HepG2 (cell line): ENCODE measurements around the gene CASP7. TPM values are rescaled to one million over a fixed set of nuclear protein-coding genes. Genes with fewer than 3 reads are reported as not detected.

Experiments
- ATAC-seq: fragments of 200-7000 bp; cut with Tn5 transposase; 3 replicates; pipeline ENCODE4 v1.9.1; 2020; ENCODE audit warnings: mild to moderate bottlenecking, moderate library complexity
- BruUV-seq: library from RNA; stranded (reverse); fragments of 400-500 nt; replicated peaks from 2 replicates; lab custom pipeline; 2021; lab: Mats Ljungman, UMichigan
- CTCF ChIA-PET: fragments of 300-600 bp; formaldehyde crosslinking; extraction: SDS; loops from one replicate; lab custom pipeline; 2021; ENCODE audit warnings: low total read pairs, inconsistent platforms, low intra/inter-chr PET ratio; lab: Yijun Ruan, JAX
- POLR2A ChIA-PET: fragments of 350-600 bp; sonication (Branson Sonifier 250); formaldehyde crosslinking; loops from one replicate; lab custom pipeline; 2020; ENCODE audit warnings: antibody characterized with exemption, inconsistent platforms; lab: Yijun Ruan, JAX
- DNase-seq: peaks from one replicate; pipeline ENCODE4 v3.0.0-alpha.2; 2015; ENCODE audit warnings: low spot score
- FAIRE-seq: peaks from 3 replicates; lab custom pipeline; 2011; peaks lifted over from hg19 to GRCh38; lab: Jason Lieb, UNC
- H2AFZ ChIP-seq: one replicate; pipeline ENCODE4 v1.6.1; 2011; ENCODE audit warnings: low read length, inconsistent platforms
- H3K27ac ChIP-seq: fragments of 300-600 bp; 3 replicates; pipeline ENCODE4 v1.8.0; 2011; ENCODE audit warnings: mixed run types, mild to moderate bottlenecking, mixed read lengths, low read length, inconsistent platforms; ENCODE audit not compliant: insufficient read depth; ENCODE audit errors: extremely low read length
- H3K27me3 ChIP-seq, 2 experiments: fragments of 200-600 bp in 1 of 2; 2 replicates in 1 of 2; 3 replicates in 1 of 2; pipeline versions ENCODE4 v1.6.0 to v1.8.0; 2011; ENCODE audit warnings: low read length in 2 of 2, mild to moderate bottlenecking in 2 of 2, moderate library complexity in 2 of 2, inconsistent platforms in 1 of 2; ENCODE audit not compliant: insufficient read depth in 2 of 2, control insufficient read depth in 1 of 2
- H3K36me3 ChIP-seq, 2 experiments: fragments of 200-600 bp in 1 of 2; replicated peaks in 1 of 2; 2 replicates in 1 of 2; 3 replicates in 1 of 2; pipeline versions ENCODE4 v1.5.1 to v1.8.0; 2011; ENCODE audit warnings: low read length in 2 of 2, inconsistent platforms in 1 of 2; ENCODE audit not compliant: insufficient read depth in 2 of 2, control insufficient read depth in 1 of 2
- H3K4me1 ChIP-seq: 2 replicates; pipeline ENCODE4 v1.5.1; 2012; ENCODE audit warnings: low read length, inconsistent platforms; ENCODE audit not compliant: insufficient read depth
- H3K4me2 ChIP-seq: 2 replicates; pipeline ENCODE4 v1.6.0; 2011; ENCODE audit warnings: low read depth, low read length, inconsistent platforms
- H3K4me3 ChIP-seq, 3 experiments: fragments of 200-600 bp in 1 of 3; sonication (generic), shearing (Covaris generic) in 1 of 3; replicated peaks in 1 of 3; 2 replicates each; pipeline ENCODE4 v1.5.1; 2011 to 2016; ENCODE audit warnings: low read length in 3 of 3, inconsistent platforms in 2 of 3, low read depth in 2 of 3, mild to moderate bottlenecking in 2 of 3, control low read depth in 1 of 3, mixed read lengths in 1 of 3; ENCODE audit not compliant: insufficient read depth in 1 of 3
- H3K79me2 ChIP-seq: one replicate; pipeline ENCODE4 v1.6.1; 2011; ENCODE audit warnings: low read length, inconsistent platforms; ENCODE audit not compliant: insufficient read depth
- H3K9ac ChIP-seq: 2 replicates; pipeline ENCODE4 v1.6.0; 2011; ENCODE audit warnings: mild to moderate bottlenecking, low read depth, low read length, inconsistent platforms; ENCODE audit not compliant: insufficient read depth
- H3K9me3 ChIP-seq: 2 replicates; pipeline ENCODE4 v1.5.1; 2012; ENCODE audit warnings: mild to moderate bottlenecking, low read length
- H4K20me1 ChIP-seq: 2 replicates; pipeline ENCODE4 v1.6.0; 2011; ENCODE audit warnings: inconsistent platforms, mild to moderate bottlenecking, low read length, moderate library complexity; ENCODE audit not compliant: insufficient read depth
- MAFK ChIP-seq, 2 experiments: IDR thresholded peaks in 1 of 2; conservative IDR thresholded peaks in 1 of 2; 2 replicates each; pipeline ENCODE4 v1.6.1; 2011; ENCODE audit warnings: improper control_type of control experiment in 2 of 2, low read length in 2 of 2
- PAF1 ChIP-seq: IDR thresholded peaks from 2 replicates; pipeline ENCODE4 v1.6.1; 2016; ENCODE audit warnings: missing genetic modification reagents, missing compliant biosample characterization
- PAXIP1 ChIP-seq: sonication (generic); formaldehyde crosslinking; conservative IDR thresholded peaks from 2 replicates; pipeline ENCODE4 v1.4.0; 2020; ENCODE audit warnings: mild to moderate bottlenecking, missing genetic modification reagents, moderate library complexity
- PHF21A ChIP-seq: sonication (generic); formaldehyde crosslinking; IDR thresholded peaks from 2 replicates; pipeline ENCODE4 v1.5.0; 2020; ENCODE audit warnings: mild to moderate bottlenecking, missing genetic modification reagents
- REXO4 ChIP-seq: sonication (generic); formaldehyde crosslinking; IDR thresholded peaks from 2 replicates; pipeline ENCODE4 v1.8.0; 2022; ENCODE audit warnings: missing genetic modification reagents, mild to moderate bottlenecking, borderline replicate concordance
- SATB2 ChIP-seq: sonication (generic); formaldehyde crosslinking; IDR thresholded peaks from 2 replicates; pipeline ENCODE4 v1.5.0; 2020; ENCODE audit warnings: missing genetic modification reagents
- TAF1 ChIP-seq: sonication (generic); formaldehyde crosslinking; IDR thresholded peaks from 2 replicates; pipeline ENCODE4 v1.4.0; 2020; ENCODE audit warnings: missing genetic modification reagents
- XRCC5 ChIP-seq: fragments of 200-400 bp; formaldehyde crosslinking; optimal IDR thresholded peaks from 2 replicates; pipeline ENCODE3; 2017; ENCODE audit warnings: mild to moderate bottlenecking, low read length
- ZBTB49 ChIP-seq: sonication (generic); formaldehyde crosslinking; IDR thresholded peaks from 2 replicates; pipeline ENCODE4 v1.4.0; 2020; ENCODE audit warnings: missing genetic modification reagents, borderline replicate concordance
- ZC3H4 ChIP-seq: sonication (generic); formaldehyde crosslinking; IDR thresholded peaks from 2 replicates; pipeline ENCODE4 v1.4.0; 2020; ENCODE audit warnings: missing genetic modification reagents, borderline replicate concordance
- ZFP36 ChIP-seq: fragments of 150-350 bp; IDR thresholded peaks from 2 replicates; pipeline ENCODE4 v1.6.1; 2018; ENCODE audit warnings: borderline replicate concordance, low read length, low read depth; ENCODE audit not compliant: partially characterized antibody
- ZNF329 ChIP-seq: sonication (generic); formaldehyde crosslinking; IDR thresholded peaks from 2 replicates; pipeline ENCODE4 v1.9.0; 2021; ENCODE audit warnings: low read depth, mild to moderate bottlenecking, missing genetic modification reagents
- ZNF431 ChIP-seq: sonication (generic); formaldehyde crosslinking; IDR thresholded peaks from 2 replicates; pipeline ENCODE4 v1.9.0; 2022; ENCODE audit warnings: missing genetic modification reagents, low read depth, mild to moderate bottlenecking, borderline replicate concordance
- ZNF672 ChIP-seq: sonication (generic); formaldehyde crosslinking; IDR thresholded peaks from 2 replicates; pipeline ENCODE4 v1.8.1; 2022; ENCODE audit warnings: missing genetic modification reagents
- ZSCAN20 ChIP-seq: sonication (generic); formaldehyde crosslinking; IDR thresholded peaks from 2 replicates; pipeline ENCODE4 v1.4.0; 2020; ENCODE audit warnings: missing genetic modification reagents, mild to moderate bottlenecking, borderline replicate concordance
- ZZZ3 ChIP-seq: sonication (generic); formaldehyde crosslinking; IDR thresholded peaks from 2 replicates; pipeline ENCODE4 v1.4.0; 2020; ENCODE audit warnings: missing genetic modification reagents, mild to moderate bottlenecking, borderline replicate concordance
- WGBS: methylation state at CpG from one replicate; pipeline ENCODE4 v1.1.6; 2017; ENCODE audit warnings: low lambda C conversion rate; 5-methylcytosine and 5-hydroxymethylcytosine counted together
- in situ Hi-C: cut with HindIII; loops from 2 replicates; pipeline ENCODE4 v1.10.0; 2017; ENCODE audit warnings: low pct_unique_long_range_greater_than_20kb; ENCODE audit not compliant: extremely low pct_ligation_motif_present
- intact Hi-C: fragments of 100-400 bp; cut with micrococcal nuclease; formaldehyde crosslinking; loops from one replicate; pipeline ENCODE4 v1.10.0; 2022; ENCODE audit not compliant: unreplicated experiment
- polyA plus RNA-seq, 8 experiments: library from polyadenylated mRNA; depleted of rRNA in 3 of 8; stranded (reverse) in 7 of 8; unstranded in 1 of 8; fragments of >200 nt; fragmentation: Illumina TruSeq in 4 of 8; extraction: Trizol in 4 of 8; gene quantifications; 2 replicates each; pipeline versions ENCODE4 v1.2.1 to v1.2.3, GENCODE V29; 2011 to 2016; ENCODE audit warnings: low read depth in 4 of 8, missing spikeins in 1 of 8, mixed read lengths in 1 of 8; ENCODE audit not compliant: insufficient read depth in 1 of 8
- total RNA-seq, 5 experiments: library from RNA; depleted of rRNA; stranded (reverse); fragments of >200 nt; fragmentation: Illumina TruSeq; extraction: Trizol; gene quantifications; 2 replicates each; pipeline ENCODE4 v1.2.3, GENCODE V29; 2016; ENCODE audit warnings: low read depth in 1 of 5
- TF ChIP-seq, protein P1 (sequence below): sonication (generic); formaldehyde crosslinking; IDR thresholded peaks from 2 replicates; pipeline ENCODE4 v1.4.0; 2020; ENCODE audit warnings: missing genetic modification reagents

CASP7 gene
- total and polyA plus RNA-seq, 2 of the 13 experiments (the other 11 are each of a cell fraction or from before 2014, with no cell fraction given), result 11.9 to 39.3 TPM

GRCh38 chr10:113647812-113648211, 31.9 kb upstream of the CASP7 start (continued):
- TF ChIP-seq TAF1 (CRISPR knock-in tag) (no peak), ZSCAN20 (CRISPR knock-in tag) (no peak), ZNF672 (CRISPR knock-in tag) (no peak), PAF1 (CRISPR knock-in tag) (no peak), ZFP36 (no peak), SATB2 (CRISPR knock-in tag) (no peak)
- TF ChIP-seq, protein P1, sequence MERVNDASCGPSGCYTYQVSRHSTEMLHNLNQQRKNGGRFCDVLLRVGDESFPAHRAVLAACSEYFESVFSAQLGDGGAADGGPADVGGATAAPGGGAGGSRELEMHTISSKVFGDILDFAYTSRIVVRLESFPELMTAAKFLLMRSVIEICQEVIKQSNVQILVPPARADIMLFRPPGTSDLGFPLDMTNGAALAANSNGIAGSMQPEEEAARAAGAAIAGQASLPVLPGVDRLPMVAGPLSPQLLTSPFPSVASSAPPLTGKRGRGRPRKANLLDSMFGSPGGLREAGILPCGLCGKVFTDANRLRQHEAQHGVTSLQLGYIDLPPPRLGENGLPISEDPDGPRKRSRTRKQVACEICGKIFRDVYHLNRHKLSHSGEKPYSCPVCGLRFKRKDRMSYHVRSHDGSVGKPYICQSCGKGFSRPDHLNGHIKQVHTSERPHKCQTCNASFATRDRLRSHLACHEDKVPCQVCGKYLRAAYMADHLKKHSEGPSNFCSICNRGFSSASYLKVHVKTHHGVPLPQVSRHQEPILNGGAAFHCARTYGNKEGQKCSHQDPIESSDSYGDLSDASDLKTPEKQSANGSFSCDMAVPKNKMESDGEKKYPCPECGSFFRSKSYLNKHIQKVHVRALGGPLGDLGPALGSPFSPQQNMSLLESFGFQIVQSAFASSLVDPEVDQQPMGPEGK (CRISPR knock-in tag), result no peak

DNA sequence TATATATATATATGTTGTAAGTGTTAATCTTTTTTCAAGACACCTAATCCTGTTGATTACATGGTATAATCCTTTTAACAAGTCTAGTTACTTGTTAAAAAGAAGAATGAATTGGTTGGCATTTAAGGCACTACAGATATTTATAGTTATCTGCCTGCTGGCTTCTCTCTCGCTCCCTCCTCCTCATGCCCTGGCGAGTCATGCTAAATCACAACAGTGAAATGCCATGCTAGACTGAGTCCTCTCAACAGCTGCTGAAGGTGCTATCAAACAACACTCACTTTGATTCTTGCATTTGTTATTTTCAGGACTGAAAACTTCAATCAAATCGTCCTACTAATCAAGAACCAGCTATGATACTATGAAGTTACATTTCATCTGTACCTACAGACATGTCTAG, 31.2 kb upstream of the CASP7 start:
- Histone ChIP-seq H3K27me3 (no peaks in the 10 kb centered on the region), H3K27ac (no peak overlapping the region), H3K4me2 (no peak overlapping the region), H3K79me2 (no peaks in the 10 kb centered on the region), H3K4me3 (no peak overlapping the region), H2AFZ (no peak overlapping the region), H3K4me1 (0 out of 2 replicates have a peak, but pooled peaks cover 8% of the 10 kb centered on the region), H3K9me3 (no peaks in the 10 kb centered on the region), H3K36me3 (no peaks in the 10 kb centered on the region), H4K20me1 (no peaks in the 10 kb centered on the region), H3K9ac (no peak overlapping the region)
- POLR2A ChIA-PET, result no interaction called here
- in situ Hi-C loops, result no loop called here
- BruUV-seq, result no TSS peak
- WGBS, result 17% methylated on average over 3 of the region's 3 CpGs
- intact Hi-C loops, result no loop called here
- CTCF ChIA-PET, result no interaction called here
- no peak for ATAC-seq
- DNase-seq, result no peak
- FAIRE-seq, result no peak
- no peak for TF ChIP-seq ZBTB49 (CRISPR knock-in tag)
- TF ChIP-seq ZZZ3, result no peak
- no peak for TF ChIP-seq PAXIP1 (CRISPR knock-in tag)
- no peak for TF ChIP-seq REXO4 (CRISPR knock-in tag)
- TF ChIP-seq PHF21A (CRISPR knock-in tag), result no peak
- no peak for TF ChIP-seq MAFK (conservative IDR thresholded peaks at IDR 0.05 in 1 of 2, IDR thresholded peaks at IDR 0.05 in 1 of 2; ENCODE audit: low read length in 2 of 2)
- TF ChIP-seq XRCC5, result no peak
- TF ChIP-seq ZC3H4 (CRISPR knock-in tag), result no peak
- no peak for TF ChIP-seq ZNF329 (CRISPR knock-in tag)
- no peak for TF ChIP-seq ZNF431 (CRISPR knock-in tag)
